Right forelimb (tissue), 1 donor: ENCODE measurements around the gene SLC26A11.
"Not testable (repeated sequence)": the region's sequence is repeated elsewhere in the genome, so short reads cannot be mapped to it uniquely, and the experiment has no call there.

ENCODE experiments used
- DNase-seq: peaks from one replicate; pipeline ENCODE4 v3.0.0-alpha.2; 2018

SLC26A11 gene

DNA sequence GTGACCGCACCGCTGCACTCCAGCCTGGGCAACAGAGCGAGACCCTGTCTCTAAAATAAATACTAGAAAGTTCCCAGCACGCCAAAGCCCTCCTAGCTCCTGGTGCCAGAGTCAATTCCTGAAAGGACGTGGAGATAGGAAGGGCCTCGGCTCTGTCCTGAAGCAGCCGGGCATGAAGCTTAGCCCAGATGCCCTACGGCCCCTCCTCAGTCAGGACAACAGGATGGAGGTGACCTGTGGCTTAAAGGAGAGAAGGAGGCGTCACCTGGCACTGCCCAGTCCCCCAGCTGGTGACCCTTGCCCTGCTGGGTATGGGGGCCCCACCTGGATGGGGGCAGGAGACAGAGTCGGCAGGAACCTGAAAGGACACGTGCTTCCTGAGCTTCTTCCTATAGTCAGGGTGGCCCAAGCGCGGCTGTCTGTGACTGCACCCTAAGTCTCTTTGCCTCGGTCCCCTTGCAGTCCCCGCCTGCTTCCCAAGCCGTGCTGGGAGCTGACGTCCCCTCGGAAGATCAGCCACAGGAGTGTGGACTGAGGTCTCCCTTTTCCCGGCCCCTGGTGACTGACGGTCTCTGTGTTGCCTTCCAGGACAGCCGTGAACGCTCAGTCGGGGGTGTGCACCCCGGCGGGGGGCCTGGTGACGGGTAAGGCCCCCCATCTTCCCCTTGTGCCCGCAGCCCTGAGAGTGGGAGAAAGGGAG lies 25.5 kb downstream of the SLC26A11 start:
- DNase-seq = no peak

DNA sequence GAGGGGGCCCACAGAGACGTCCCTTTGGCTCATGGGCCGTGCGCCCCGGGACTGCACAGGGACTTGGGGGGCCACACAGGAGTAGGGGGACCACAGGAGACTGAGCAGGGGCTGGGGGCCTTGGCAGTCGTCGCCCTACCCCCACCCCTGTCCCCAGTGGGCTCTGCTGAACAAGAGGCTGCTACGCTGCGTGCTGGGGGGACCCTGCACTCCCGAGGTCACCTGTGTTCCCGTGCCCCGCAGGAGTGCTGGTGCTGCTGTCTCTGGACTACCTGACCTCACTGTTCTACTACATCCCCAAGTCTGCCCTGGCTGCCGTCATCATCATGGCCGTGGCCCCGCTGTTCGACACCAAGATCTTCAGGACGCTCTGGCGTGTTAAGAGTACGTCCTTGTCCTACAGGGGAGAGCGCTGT lies 26.0 kb downstream of the SLC26A11 start:
- DNase-seq = no peak

DNA sequence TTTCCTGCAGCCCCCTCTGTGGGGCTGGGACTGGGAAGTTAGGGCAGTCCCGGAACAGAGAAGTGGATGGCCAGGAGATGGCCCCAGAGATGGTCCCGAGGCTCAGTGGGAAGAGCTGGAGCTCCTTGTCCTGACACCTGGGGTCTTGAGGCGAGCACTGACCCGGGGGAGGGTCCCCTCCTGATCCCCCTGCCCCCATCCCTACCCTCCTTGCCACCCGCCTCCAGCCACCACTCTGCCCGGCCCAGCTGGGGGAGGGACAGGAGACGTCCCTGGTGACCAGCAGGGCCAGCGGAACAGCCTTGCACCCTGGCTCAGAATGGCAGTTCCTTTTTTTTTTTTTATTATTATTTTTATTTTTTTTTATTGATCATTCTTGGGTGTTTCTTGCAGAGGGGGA lies 26.5 kb downstream of the SLC26A11 start:
- DNase-seq = no peak

DNA sequence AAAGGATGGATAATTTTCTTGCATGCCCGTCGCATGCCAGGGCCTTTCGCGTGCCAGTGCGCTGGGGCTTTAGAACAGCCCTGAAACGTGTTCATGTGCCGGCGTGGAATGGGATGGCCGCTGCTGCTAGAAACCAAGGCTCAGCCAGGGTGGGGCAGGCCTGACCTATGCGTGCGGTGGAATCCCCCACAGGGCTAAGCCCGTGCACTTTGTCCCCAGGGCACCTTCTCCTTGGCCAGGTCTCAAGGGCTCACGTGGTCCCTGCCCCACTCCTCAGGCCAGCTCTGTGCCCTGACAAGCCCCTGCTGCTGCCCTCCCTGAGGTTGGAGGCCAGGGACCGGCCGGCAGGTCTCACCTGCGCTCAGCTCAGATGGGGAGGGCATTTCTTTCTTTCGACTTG lies 27.3 kb downstream of the SLC26A11 start:
- DNase-seq = no peak

DNA sequence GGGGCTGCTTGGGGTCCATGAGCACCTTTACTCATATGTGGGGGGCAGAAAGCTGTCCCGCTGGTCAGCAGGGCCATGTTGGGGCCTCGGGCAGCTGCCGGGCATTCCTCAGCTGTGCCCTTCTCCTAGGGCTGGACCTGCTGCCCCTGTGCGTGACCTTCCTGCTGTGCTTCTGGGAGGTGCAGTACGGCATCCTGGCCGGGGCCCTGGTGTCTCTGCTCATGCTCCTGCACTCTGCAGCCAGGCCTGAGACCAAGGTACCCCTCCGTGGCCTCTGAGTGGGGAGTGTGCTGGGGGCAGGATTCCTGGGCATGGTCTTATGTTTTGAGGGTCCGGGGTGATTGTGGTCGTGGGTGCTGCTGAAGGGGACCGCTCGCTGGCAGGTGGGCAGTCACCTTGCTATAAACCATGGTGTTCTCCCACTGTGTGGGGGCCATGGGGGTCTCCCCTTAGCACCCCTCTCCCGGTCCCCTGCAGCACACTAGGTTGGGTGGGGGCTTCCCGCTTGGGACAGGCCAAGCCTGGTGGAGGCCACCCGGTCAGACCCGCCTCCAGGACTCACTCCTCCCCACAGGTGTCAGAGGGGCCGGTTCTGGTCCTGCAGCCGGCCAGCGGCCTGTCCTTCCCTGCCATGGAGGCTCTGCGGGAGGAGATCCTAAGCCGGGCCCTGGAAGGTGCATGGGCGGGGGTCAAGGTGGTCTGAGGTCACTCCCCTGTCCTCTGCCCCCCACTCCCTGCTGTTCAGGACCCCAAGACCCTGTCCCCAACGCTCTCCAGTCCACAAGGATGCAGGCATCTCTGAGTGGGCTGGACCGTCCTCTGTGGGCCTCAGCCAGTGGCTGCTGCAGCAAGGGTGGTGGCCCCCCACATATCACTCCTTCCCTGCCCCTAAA lies 28.0 kb downstream of the SLC26A11 start:
- DNase-seq = no peak

DNA sequence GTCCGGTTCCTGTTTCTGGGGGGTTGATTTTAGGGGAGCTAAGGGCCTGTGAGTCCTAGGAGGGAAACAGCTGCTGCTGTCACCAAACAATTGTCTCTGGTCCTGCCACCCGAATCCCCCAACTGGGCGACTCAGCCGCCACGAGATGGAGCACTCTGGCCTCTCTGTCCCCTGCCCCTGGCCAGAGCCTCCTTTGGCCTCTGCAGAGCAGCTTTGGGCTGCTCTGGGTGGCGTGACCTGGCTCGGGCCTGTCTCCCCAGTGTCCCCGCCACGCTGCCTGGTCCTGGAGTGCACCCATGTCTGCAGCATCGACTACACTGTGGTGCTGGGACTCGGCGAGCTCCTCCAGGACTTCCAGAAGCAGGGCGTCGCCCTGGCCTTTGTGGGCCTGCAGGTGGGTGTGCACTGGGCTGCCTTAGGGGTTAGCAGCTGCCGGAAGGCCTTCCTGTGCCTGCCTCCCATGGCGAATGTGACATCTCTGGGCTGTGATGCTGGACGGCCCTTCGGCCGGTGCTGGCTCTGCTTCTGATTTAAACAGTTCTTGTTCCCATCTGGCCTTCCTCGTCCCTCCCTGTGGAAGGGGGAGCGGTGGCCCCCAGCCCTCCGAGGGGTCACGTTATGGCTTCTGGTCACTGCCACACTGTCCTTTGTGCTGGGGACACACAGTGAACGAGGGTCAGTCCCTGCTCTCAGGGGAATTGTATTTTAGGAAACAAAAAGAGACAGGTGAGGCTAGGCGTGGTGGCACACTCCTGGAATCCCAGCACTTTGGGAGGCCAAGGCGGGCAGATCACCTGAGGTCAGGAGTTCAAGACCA lies 28.9 kb downstream of the SLC26A11 start:
- no peak for DNase-seq

DNA sequence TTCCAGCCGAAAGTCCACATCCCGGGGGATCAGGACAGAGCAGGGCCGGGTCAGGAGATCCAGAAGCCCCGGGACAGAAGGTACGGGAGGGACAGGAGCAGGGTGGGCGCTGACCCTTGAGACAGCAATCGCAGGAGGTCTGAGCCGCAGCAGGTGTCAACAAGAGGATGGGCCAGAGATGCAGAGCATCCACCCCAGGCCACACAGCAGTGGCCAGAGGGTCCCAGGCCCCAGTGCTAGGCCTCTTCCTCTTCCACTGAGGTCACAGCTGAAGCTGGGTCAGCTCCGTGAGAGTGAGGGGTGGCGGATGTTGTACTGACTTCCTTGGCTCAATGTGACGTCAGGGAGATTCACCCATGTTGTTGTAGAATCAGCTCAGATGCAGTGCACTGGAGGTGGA lies 31.7 kb downstream of the SLC26A11 start:
- no peak for DNase-seq

DNA sequence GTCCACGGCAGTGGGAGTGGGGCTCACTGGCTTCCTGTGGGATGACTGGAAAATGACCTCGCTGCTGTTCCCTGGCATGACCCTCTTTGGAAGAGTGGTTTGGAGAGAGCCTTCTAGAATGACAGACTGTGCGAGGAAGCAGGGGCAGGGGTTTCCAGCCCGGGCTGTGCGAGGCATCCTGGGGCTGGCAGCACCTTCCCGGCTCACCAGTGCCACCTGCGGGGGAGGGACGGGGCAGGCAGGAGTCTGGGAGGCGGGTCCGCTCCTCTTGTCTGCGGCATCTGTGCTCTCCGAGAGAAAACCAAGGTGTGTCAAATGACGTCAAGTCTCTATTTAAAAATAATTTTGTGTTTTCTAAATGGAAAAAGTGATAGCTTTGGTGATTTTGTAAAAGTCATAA lies 32.6 kb downstream of the SLC26A11 start:
- no peak for DNase-seq

DNA sequence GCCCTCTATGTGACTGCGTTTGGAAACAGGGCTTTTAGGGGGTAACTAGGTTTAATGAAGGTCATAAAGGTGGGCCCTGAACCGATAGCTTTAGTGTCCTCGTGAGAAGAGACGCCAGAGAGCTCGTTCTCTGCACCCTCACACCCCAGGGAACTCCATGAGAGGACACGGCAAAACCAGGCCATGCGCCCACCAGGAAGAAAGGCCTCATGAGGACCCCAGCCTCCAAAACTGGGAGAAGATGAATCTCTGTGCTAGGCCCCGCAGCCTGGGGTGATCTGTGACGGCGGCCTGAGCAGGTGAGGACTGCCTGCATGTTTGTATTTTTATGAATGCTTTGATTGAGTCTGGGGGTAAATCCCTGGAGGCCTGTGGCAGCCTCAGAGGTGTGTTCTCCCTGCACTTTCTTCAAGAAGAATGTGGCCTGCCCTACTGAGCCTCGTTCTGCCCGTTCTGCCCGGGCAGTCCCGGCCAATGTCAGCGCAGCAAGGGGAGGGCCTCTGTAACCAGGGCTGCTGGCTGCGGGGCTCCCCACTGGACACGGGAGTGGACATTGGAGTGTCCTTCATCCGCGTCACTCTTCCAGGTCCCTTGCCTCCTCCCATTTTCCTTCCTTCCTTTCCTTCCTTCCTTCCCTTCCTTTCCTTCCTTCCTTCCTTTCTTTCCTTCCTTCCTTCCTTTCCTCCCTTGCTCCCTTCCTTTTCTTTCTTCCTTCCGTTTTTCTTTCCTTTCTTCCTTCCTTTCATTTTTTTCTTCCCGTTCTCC lies 33.6 kb downstream of the SLC26A11 start:
- no peak for DNase-seq

DNA sequence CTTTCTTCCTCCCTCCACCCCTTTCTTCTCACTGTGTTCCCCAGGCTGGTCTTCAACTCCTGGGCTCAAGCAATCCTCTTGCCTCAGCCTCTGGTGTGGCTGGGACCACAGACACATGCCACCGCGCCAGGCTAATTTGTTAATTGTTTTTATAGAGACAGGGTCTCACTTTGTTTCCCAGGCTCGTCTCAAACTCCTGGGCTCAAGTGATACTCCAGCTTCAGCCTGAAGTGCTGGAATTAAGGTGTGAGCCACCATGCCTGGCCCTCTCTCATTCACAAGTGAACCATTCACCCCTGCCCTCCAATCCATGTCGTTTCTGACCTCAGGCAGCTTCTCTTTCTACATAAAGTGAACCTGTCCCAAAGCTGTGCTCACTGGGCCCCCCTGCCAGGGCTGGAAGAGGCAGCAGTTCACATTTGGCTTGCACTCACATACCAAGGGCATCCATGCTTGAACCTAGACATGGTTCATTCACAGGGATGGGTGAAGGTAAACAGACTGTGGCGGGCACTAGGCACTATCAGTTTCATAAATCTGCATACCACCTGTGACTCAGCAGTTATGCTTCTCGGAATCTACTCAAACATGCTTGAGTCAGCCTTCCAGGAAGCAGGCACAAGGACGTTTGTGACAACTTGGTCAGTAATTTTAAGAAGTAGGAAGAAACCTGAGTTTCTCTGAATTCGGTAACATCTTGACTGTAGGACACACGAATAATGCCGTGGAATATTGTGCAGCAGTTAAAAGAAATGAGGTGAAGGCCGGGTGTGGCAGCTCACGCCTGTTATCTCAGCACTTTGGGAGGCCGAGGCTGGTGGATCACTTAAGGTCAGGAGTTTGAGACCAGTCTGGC lies 34.4 kb downstream of the SLC26A11 start:
- no peak for DNase-seq

DNA sequence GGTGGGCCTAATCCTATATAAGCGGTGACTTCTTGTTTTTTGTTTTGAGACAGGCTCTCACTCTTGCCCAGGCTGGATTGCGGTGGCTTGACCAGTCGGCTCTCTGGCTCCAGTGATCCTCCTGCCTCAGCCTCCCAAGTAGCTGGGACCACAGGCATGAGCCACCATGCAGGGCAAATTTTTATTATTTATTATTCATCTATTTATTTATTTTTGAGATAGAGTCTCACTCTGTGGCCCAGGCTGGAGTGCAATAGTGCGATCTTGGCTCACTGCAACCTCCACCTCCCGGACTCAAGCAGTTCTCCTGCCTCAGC lies 35.8 kb downstream of the SLC26A11 start:
- no peak for DNase-seq

DNA sequence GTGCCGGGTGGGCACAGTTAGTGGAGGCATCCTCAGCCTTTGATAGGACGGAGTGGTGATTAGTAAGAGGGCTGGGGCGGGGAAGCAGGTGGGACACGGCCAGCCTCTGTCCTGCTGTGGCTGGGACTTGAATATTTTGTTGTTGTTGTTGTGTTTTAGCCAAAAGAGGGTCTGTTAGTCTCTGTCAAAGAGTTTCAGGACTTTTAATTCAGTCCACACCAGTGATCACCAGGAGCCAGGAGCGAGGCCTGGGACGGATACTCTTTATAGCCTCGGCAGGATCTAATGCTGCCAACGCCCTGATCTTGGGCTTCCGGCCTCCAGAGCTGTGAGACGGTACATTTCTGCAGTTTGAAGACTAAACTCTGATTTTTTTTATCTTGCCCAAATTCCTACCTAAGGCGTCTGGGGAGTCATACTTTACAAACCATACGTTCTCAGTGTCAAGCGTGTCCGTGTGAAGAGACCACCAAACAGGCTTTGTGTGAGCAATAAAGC lies 37.5 kb downstream of the SLC26A11 start:
- DNase-seq = no peak

DNA sequence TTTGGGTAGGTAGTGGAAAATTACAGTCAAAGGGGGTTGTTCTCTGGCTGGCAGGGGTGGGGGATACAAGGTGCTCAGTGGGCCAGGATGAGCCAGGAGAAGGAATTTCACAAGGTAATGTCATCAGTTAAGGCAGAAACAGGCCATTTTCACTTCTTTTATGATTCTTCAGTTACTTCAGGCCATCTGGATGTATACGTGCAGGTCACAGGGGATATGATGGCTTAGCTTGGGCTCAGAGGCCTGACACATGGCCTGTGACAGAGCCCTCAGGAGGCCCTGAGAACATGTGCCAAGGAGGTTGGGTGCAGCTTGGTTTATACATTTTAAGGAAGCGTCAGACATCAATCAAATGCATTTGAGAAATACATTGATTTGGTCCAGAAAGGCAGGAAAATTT lies 38.1 kb downstream of the SLC26A11 start:
- not testable (repeated sequence) for DNase-seq

DNA sequence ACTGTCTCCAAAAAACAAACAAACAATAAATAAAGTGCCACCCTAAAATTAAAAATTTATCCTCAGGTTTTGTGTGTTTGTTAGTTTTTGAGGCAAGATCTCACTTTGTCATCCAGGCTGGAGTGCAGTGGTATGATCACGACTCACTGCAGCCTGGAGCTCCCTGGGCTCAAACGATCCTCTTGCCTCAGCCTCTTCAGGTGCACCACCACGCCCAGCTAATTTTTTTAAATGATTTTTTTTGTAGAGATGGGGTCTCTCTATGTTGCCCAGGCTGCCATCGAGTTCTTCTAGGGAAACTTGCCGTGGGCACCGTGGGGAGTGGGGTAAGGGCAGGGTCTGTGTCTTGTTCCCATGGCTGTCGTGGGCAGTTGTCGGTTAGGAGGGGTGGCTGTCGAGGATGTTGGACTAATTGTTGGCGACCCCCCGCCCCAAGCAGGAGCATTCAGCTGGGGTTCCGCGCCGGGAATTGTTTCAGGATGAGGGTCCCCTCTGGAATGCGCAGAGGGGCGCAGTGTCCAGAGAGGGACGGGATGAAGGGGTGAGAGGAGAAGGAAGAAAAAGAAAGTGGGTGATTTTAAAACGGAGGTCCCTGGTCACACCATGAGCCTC lies 39.3 kb downstream of the SLC26A11 start:
- no peak for DNase-seq

DNA sequence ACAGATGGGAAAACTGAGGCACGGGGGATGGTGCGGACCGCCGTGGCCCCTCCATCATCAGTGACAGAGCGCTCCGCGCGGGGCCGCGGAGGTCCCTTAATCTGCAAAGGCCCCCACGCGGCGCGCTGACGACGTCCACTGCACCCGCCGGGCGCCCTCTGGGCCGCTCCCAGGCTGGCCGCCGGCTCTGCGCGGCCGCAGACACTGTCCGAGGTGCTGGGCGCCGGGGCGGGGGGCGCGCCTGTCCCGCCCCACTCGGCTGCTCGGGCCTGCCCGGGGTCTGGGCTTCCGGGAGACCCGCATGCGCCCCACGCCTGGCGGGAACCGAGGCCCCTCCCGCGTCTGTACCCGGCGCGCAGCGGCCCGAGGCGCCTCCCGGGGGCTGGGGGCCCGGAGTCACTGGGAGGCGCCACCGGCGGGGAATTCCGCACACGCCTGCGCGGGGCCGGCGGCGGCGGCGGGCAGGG lies 39.9 kb downstream of the SLC26A11 start:
- peak; percentile 70 for DNase-seq

DNA sequence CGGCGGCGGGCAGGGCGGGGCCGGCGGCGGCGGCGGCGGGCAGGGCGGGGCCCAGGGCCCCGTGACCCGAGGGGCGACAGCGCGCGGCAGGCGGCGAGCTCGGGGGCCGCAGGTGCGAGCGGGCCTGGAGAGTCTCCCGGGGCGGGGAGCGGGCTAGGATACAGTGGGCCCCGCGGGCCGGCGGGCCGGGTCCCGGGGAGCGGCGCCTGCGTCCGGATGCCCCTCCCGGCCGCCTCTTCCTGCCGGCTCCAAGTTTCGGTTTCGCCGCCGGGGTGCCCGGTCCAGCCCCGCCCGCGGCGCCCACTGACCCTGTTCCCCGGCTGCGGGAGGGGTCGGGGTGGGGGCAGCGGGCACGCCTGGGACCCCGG lies 40.5 kb downstream of the SLC26A11 start, which contains the start of gene RNF213:
Gene RNF213, plus strand, starts transcription at position 62 of the 368 bp plus-strand sequence. CDS start 2,830 bp downstream, outside the sequence.
- DNase-seq = peak; percentile 65

DNA sequence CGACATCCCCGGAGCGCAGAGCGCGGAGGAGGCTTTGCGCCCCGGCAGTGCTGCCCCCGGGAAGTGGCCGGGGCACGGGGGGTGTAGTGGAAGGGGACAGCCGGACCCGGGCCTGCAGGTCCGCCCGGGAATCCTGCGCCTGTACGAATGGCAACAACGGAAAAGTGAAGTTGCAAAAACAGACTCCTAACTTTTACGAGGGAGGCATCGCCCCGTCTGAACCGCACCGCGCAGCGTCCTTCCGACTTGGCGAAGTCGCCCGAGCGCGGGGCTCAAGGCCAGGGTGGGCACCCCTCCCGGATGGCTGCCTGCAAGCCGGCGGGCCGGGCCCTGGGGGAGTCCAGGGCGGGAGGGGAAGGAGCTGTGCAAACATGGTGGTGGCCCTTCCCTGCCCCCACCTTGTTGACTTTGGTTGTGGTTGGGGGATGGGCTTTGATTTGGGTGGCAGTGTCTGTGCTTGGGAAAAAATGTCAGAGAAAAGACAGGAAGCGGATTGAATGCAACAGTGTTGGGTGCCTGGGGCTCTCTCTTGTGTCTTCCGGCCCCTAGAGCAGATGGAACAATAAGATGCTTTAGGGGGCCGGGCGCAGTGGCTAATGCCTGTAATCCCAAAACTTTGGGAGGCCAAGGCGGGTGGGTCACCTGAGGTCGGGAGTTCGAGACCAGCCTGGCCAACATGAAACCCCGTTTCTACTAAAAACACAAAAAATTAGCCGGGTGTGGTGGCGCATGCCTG lies 41.1 kb downstream of the SLC26A11 start:
- DNase-seq = peak; percentile 70

DNA sequence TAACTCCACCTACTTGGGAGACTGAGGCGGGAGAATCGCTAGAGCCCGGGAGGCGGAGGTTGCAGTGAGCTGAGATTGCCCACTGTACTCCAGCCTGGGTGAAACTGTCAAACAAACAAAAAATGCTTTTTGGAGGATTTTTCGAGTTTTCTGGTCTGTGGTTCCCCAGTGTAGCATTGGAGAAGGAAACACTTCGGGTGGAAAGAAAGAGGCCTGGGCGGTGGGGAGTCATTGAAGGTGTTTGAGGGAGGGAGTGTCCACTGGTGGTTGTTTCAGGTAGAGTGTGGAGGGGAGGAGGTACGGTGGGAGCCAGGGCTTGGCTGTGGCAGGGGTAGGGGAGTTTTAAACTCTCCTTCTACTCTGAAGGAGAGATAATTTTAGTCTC lies 41.7 kb downstream of the SLC26A11 start:
- DNase-seq = no peak

DNA sequence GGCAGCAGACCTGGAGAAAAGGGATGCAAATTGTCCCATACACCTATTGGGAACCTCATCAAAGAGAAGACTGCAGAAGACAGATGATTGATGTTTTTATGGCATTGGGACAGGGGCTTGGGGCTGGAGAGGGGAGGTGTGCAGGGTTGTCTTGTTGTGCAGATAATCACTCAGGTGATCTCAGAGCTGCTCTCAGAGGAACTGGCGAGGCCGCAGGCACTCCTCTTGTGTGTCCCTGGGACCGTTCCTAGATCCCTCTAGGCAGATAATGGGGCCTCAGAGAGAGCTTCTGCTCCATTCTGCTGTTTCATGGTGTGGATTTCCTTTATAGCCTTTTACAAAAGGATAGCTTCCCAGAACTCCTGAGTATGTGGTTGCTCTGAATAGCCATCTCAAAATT lies 42.1 kb downstream of the SLC26A11 start:
- no peak for DNase-seq

DNA sequence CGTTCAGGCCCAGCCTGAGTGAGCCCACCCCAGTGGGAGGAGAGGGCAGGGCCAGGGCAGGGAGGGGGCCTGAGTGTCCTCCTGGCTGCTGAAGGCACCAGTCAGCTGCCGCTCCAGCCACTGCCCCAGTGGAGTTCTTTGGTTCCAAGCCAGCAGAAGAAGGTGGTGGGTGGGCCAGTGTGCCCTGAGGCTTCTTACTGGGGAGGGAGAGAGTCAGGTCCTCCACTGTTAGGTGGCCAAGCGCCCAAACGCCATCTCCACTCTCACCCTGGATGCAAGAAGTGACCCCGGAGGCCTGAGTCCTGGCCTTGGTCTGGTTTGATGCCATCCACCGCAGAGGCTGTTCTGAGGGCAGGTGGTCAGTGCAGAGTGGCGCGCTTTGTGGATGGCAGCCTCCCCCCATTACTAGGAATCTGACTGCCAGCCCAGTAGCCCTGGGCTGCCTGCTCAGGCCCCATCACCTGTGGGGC lies 42.6 kb downstream of the SLC26A11 start:
- no peak for DNase-seq
